Ascending aorta (tissue), 2 donors: Measurements from ENCODE around the gene CHAF1A. TPM values are rescaled to one million over a fixed set of nuclear protein-coding genes. Genes with fewer than 3 reads are reported as not detected.

Experiments
- DNase-seq, 2 donors: peaks; one replicate each; pipeline ENCODE4 v3.0.0-alpha.2; 2019; ENCODE audit warnings: low spot score in 2 of 2
- H3K27ac ChIP-seq, 2 donors: fragments of 200-600 bp; sonication (generic); one replicate each; pipeline ENCODE4 v1.5.1; 2016 to 2017; ENCODE audit warnings: mild to moderate bottlenecking in 1 of 2
- H3K27me3 ChIP-seq: fragments of 200-600 bp; sonication (generic); one replicate; pipeline ENCODE4 v1.5.1; 2017
- H3K36me3 ChIP-seq, 2 donors: fragments of 200-600 bp; sonication (generic); one replicate each; pipeline ENCODE4 v1.5.1; 2016
- H3K4me1 ChIP-seq, 2 donors: fragments of 200-600 bp; sonication (generic); one replicate each; pipeline ENCODE4 v1.5.1; 2016 to 2017; ENCODE audit warnings: mild to moderate bottlenecking in 1 of 2
- H3K4me3 ChIP-seq, 2 donors: fragments of 200-600 bp; sonication (generic); one replicate each; pipeline ENCODE4 v1.5.1; 2016 to 2017; ENCODE audit warnings: mild to moderate bottlenecking in 1 of 2
- H3K9me3 ChIP-seq, 2 donors: fragments of 200-600 bp; sonication (generic); one replicate each; pipeline ENCODE4 v1.5.1; 2016
- CTCF ChIP-seq, 3 experiments: fragments of 200-600 bp in 2 of 3; fragments of 450-650 bp in 1 of 3; sonication (generic) in 2 of 3; IDR thresholded peaks; one replicate each; pipeline ENCODE4 v1.5.1; 2016 to 2019; ENCODE audit warnings: antibody characterized with exemption in 3 of 3, mild to moderate bottlenecking in 1 of 3, moderate library complexity in 1 of 3
- intact Hi-C: fragments of 100-400 bp; cut with DNase I; formaldehyde crosslinking; loops from one replicate; pipeline ENCODE4 v1.15.1; 2023
- total RNA-seq: library from RNA; depleted of rRNA; stranded (reverse); fragments of >200 nt; gene quantifications from one replicate; pipeline ENCODE4 v1.1.0, GENCODE V29; 2016

Gene CHAF1A, protein sequence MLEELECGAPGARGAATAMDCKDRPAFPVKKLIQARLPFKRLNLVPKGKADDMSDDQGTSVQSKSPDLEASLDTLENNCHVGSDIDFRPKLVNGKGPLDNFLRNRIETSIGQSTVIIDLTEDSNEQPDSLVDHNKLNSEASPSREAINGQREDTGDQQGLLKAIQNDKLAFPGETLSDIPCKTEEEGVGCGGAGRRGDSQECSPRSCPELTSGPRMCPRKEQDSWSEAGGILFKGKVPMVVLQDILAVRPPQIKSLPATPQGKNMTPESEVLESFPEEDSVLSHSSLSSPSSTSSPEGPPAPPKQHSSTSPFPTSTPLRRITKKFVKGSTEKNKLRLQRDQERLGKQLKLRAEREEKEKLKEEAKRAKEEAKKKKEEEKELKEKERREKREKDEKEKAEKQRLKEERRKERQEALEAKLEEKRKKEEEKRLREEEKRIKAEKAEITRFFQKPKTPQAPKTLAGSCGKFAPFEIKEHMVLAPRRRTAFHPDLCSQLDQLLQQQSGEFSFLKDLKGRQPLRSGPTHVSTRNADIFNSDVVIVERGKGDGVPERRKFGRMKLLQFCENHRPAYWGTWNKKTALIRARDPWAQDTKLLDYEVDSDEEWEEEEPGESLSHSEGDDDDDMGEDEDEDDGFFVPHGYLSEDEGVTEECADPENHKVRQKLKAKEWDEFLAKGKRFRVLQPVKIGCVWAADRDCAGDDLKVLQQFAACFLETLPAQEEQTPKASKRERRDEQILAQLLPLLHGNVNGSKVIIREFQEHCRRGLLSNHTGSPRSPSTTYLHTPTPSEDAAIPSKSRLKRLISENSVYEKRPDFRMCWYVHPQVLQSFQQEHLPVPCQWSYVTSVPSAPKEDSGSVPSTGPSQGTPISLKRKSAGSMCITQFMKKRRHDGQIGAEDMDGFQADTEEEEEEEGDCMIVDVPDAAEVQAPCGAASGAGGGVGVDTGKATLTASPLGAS
- total RNA-seq: 0.85 TPM

DNA sequence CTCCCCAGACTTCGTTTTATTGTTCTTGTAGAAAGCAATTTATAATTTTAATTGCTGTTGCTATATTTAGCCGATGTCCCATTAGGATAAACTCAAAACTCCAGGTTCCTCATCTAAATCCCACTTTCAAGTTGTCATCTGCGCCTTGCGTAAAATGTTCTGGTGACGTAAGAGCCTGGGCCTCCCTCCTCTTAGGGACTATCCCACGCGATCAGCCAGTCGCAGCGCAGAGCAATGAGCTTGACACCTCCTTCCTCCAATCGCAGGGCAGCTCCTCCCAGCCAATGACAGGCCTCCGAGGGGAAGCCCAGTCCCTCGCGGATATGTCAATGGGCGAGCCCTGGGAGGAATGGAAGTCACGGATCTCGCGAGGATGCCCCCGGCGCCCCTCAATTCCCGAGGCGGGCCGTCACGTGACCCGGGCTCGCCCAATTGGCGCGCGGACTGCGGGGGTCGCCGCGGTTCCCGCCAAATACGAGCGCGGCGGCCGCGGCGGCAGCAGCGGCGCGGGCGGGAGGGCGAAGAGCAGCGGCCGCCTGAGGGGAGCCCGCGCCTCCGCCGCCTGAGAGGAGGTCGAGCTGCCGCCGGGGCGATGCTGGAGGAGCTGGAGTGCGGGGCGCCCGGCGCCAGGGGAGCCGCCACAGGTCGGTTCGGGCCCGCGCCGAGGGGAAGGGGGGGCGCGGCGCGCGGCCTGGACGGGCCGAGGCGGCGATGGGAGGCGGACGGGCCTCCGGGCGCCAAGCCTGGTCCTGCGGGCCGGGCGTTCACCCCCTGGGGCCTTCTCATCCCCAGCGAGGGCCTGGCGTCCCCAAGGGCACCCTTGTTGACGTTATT, at the start of gene CHAF1A:
Gene CHAF1A, plus strand, starts transcription at position 470 of the 834 bp plus-strand sequence. Its CDS starts 123 bp downstream, at position 593.
- intact Hi-C loops: loop anchor here (1.0 to 5.0 kb wide), 6 partner anchors 28 to 220 kb away; partner anchors contain the start of genes ANKRD24, HDGFL2, MPND and SIRT6
- peaks cover 7 to 12% of the 10 kb centered on the region in 2 donors for H3K4me1 ChIP-seq
- no peaks in the 10 kb centered on the region for H3K9me3 ChIP-seq
- peak within 1 kb of the TSS; percentile 78 to 85 for H3K4me3 ChIP-seq
- TF ChIP-seq CTCF (IDR thresholded peaks at IDR 0.05): no peak
- no peaks in the 10 kb centered on the region for H3K27me3 ChIP-seq
- H3K27ac ChIP-seq: peak within 1 kb of the TSS; percentile 83 to 89
- peak; percentile 99 to 100 for DNase-seq
- H3K36me3 ChIP-seq: no peaks in the 10 kb centered on the region

DNA sequence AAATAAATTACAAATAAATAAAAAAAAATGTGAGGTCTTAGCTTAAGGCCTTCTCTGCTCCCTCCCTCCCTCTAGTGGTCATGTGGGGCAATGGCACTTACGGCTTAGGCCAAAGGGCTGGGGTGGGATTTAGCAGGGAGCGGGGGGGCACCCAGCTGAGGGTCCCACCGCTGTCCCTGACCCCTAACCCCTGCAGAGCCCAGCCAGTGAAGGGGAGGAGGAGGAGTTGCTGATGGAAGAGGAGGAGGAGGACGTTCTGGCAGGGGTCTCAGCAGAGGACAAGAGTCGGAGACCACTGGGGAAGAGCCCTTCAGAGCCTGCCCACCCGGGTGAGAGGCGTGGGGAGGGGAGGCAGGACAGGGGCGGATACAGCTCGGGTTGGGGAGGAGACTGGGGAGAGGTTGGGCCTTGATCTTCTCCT, 49.7 kb upstream of the CHAF1A start:
- H3K4me3 ChIP-seq: no peak overlapping the region
- no peaks in the 10 kb centered on the region for H3K27me3 ChIP-seq
- no peak for DNase-seq
- intact Hi-C loops: loop anchor here (5.0 kb wide), 1 partner anchor 85 kb away; no protein-coding TSS in a partner anchor
- H3K36me3 ChIP-seq: peaks cover 0 to 4% of the 10 kb centered on the region in 2 donors
- TF ChIP-seq CTCF (IDR thresholded peaks at IDR 0.05): peak; percentile 42 to 93 (median 60)
- H3K4me1 ChIP-seq: no peaks in the 10 kb centered on the region
- H3K9me3 ChIP-seq: no peaks in the 10 kb centered on the region
- no peak overlapping the region for H3K27ac ChIP-seq

DNA sequence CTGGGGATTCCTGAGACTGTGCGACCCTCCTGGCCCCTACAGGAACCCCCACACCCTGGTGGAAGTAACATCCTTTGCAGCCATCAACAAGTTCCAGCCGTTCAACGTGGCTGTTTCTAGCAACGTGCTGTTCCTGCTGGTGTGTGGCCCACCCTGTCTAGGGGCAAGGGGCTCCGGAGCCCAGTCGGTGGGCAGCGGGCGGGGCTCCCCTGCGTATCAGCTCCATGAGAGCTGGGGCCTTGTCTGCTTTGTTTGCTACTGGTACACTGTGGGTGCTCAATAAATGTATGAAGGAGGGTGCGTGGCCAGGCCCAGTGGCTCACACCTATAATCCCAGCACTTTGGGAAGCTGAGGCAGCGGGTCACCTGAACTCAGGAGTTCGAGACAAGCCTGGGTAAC, 48.2 kb upstream of the CHAF1A start:
- DNase-seq: no peak
- Histone ChIP-seq H3K9me3 (no peaks in the 10 kb centered on the region), H3K36me3 (peaks cover 4 to 12% of the 10 kb centered on the region in 2 donors), H3K4me3 (no peak overlapping the region), H3K27me3 (no peaks in the 10 kb centered on the region), H3K4me1 (no peaks in the 10 kb centered on the region), H3K27ac (no peak overlapping the region)
- intact Hi-C loops: loop anchor here (5.0 kb wide), 1 partner anchor 87 kb away; no protein-coding TSS in a partner anchor
- no peak for TF ChIP-seq CTCF (IDR thresholded peaks at IDR 0.05)

DNA sequence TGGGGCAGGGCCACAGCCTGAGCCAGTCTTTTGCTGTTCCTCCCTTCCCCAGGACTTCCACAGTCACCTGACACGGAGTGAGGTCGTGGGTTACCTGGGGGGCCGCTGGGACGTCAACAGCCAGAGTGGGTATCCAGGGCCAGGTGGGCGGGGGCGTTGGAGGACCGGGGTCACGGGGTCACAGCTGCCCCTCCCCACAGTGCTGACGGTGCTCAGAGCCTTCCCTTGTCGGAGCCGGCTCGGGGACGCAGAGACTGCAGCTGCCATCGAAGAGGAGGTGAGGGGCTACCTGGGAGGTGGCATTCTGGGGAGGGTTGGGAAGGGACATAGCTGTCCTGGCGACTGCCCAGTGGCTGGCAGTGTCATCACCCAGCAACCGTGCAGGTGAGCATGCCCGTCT, 47.5 kb upstream of the CHAF1A start:
- Histone ChIP-seq H3K27me3 (no peaks in the 10 kb centered on the region), H3K36me3 (peaks cover 9 to 18% of the 10 kb centered on the region in 2 donors), H3K4me1 (no peaks in the 10 kb centered on the region), H3K27ac (no peak overlapping the region), H3K9me3 (no peaks in the 10 kb centered on the region), H3K4me3 (no peak overlapping the region)
- intact Hi-C loops: loop anchor here (5.0 kb wide), 1 partner anchor 88 kb away; no protein-coding TSS in a partner anchor
- TF ChIP-seq CTCF (IDR thresholded peaks at IDR 0.05): no peak
- no peak for DNase-seq
